Measurements from ENCODE around the gene RGL1. TPM values are rescaled to one million over a fixed set of nuclear protein-coding genes. Genes with fewer than 3 reads are reported as not detected.

The RGL1 gene
- total and polyA plus RNA-seq, 4 donors = 7.0 to 51.6 (median 16.4) TPM

- intact Hi-C loops (cut with DNase I) = no loop called here
- WGBS, 2 donors = 89 to 97% methylated on average over 5 of the region's 5 CpGs
- H3K27ac ChIP-seq (ENCODE audit: low read depth in 1 of 2, low read length in 2 of 2) = no peak overlapping the region
- H3K36me3 ChIP-seq (ENCODE audit: control insufficient read depth in 1 of 2, insufficient read depth in 2 of 2, low read length in 1 of 2) = no peaks in the 10 kb centered on the region
- H3K27me3 ChIP-seq (ENCODE audit: control insufficient read depth in 1 of 2, insufficient read depth in 2 of 2, low read length in 1 of 2) = no peaks in the 10 kb centered on the region
- no peak overlapping the region for H3K4me3 ChIP-seq (ENCODE audit: low read length in 2 of 2)
- no peaks in the 10 kb centered on the region for H3K4me1 ChIP-seq (ENCODE audit: control insufficient read depth in 1 of 2, insufficient read depth in 2 of 2, low read length in 2 of 2)
- H3K9me3 ChIP-seq (ENCODE audit: control insufficient read depth, low read length) = no peaks in the 10 kb centered on the region
- no peak for DNase-seq
- no peak for ATAC-seq (ENCODE audit: low FRiP score)
These were observed 136.1 kb downstream of the RGL1 start for GRCh38 chr1:183941001-183941400.

- no peak for DNase-seq
These were observed 138.2 kb downstream of the RGL1 start for GRCh38 chr1:183942933-183943693.

GRCh38 chr1:183945428-183946319 lies 140.8 kb downstream of the RGL1 start:
- no peak overlapping the region for H3K4me3 ChIP-seq (ENCODE audit: low read length in 2 of 2)
- H3K27ac ChIP-seq (ENCODE audit: low read depth in 1 of 2, low read length in 2 of 2) = no peak overlapping the region
- no peak for ATAC-seq (ENCODE audit: low FRiP score)
- no peaks in the 10 kb centered on the region for H3K36me3 ChIP-seq (ENCODE audit: control insufficient read depth in 1 of 2, insufficient read depth in 2 of 2, low read length in 1 of 2)
- H3K27me3 ChIP-seq (ENCODE audit: control insufficient read depth in 1 of 2, insufficient read depth in 2 of 2, low read length in 1 of 2) = no peaks in the 10 kb centered on the region
- WGBS, 2 donors = 77 to 80% methylated on average over 4 of the region's 4 CpGs
- no peaks in the 10 kb centered on the region for H3K4me1 ChIP-seq (ENCODE audit: control insufficient read depth in 1 of 2, insufficient read depth in 2 of 2, low read length in 2 of 2)
- DNase-seq = no peak
- H3K9me3 ChIP-seq (ENCODE audit: control insufficient read depth, low read length) = no peaks in the 10 kb centered on the region
- intact Hi-C loops (cut with DNase I) = no loop called here

More at GRCh38 chr1:183942933-183943693, 138.2 kb downstream of the RGL1 start:
- no peak for ATAC-seq (ENCODE audit: low FRiP score)
- H3K27me3 ChIP-seq (ENCODE audit: control insufficient read depth in 1 of 2, insufficient read depth in 2 of 2, low read length in 1 of 2) = no peaks in the 10 kb centered on the region
- 51 to 56% methylated on average over 5 of the region's 5 CpGs for WGBS, 2 donors
- no peak overlapping the region for H3K27ac ChIP-seq (ENCODE audit: low read depth in 1 of 2, low read length in 2 of 2)
- no peak overlapping the region for H3K4me3 ChIP-seq (ENCODE audit: low read length in 2 of 2)
- H3K9me3 ChIP-seq (ENCODE audit: control insufficient read depth, low read length) = no peaks in the 10 kb centered on the region
- H3K36me3 ChIP-seq (ENCODE audit: control insufficient read depth in 1 of 2, insufficient read depth in 2 of 2, low read length in 1 of 2) = no peaks in the 10 kb centered on the region
- H3K4me1 ChIP-seq (ENCODE audit: control insufficient read depth in 1 of 2, insufficient read depth in 2 of 2, low read length in 2 of 2) = no peaks in the 10 kb centered on the region
- intact Hi-C loops (cut with DNase I) = no loop called here

- intact Hi-C loops (cut with DNase I) = no loop called here
- Histone ChIP-seq H3K27me3 (ENCODE audit: control insufficient read depth in 1 of 2, insufficient read depth in 2 of 2, low read length in 1 of 2) (no peaks in the 10 kb centered on the region), H3K4me3 (ENCODE audit: low read length in 2 of 2) (no peak overlapping the region), H3K4me1 (ENCODE audit: control insufficient read depth in 1 of 2, insufficient read depth in 2 of 2, low read length in 2 of 2) (no peaks in the 10 kb centered on the region), H3K36me3 (ENCODE audit: control insufficient read depth in 1 of 2, insufficient read depth in 2 of 2, low read length in 1 of 2) (no peaks in the 10 kb centered on the region), H3K9me3 (ENCODE audit: control insufficient read depth, low read length) (peaks cover 1% of the 10 kb centered on the region), H3K27ac (ENCODE audit: low read depth in 1 of 2, low read length in 2 of 2) (no peak overlapping the region)
- DNase-seq (no peak), ATAC-seq (ENCODE audit: low FRiP score) (no peak)
- WGBS, 2 donors = 66 to 68% methylated on average over 1 of the region's 1 CpG
These were observed 141.3 kb downstream of the RGL1 start for GRCh38 chr1:183946320-183946613.

- intact Hi-C loops (cut with DNase I) = no loop called here
- Histone ChIP-seq H3K27me3 (ENCODE audit: control insufficient read depth in 1 of 2, insufficient read depth in 2 of 2, low read length in 1 of 2) (no peaks in the 10 kb centered on the region), H3K4me3 (ENCODE audit: low read length in 2 of 2) (no peak overlapping the region), H3K4me1 (ENCODE audit: control insufficient read depth in 1 of 2, insufficient read depth in 2 of 2, low read length in 2 of 2) (no peaks in the 10 kb centered on the region), H3K9me3 (ENCODE audit: control insufficient read depth, low read length) (peaks cover 1% of the 10 kb centered on the region), H3K36me3 (ENCODE audit: control insufficient read depth in 1 of 2, insufficient read depth in 2 of 2, low read length in 1 of 2) (no peaks in the 10 kb centered on the region), H3K27ac (ENCODE audit: low read depth in 1 of 2, low read length in 2 of 2) (no peak overlapping the region)
- ATAC-seq (ENCODE audit: low FRiP score) (no peak), DNase-seq (no peak)
- 81 to 89% methylated on average over 1 of the region's 1 CpG for WGBS, 2 donors
These were observed 143.1 kb downstream of the RGL1 start for GRCh38 chr1:183947988-183948387.

- Histone ChIP-seq H3K4me3 (ENCODE audit: low read length in 2 of 2) (no peak overlapping the region), H3K4me1 (ENCODE audit: control insufficient read depth in 1 of 2, insufficient read depth in 2 of 2, low read length in 2 of 2) (no peaks in the 10 kb centered on the region), H3K27me3 (ENCODE audit: control insufficient read depth in 1 of 2, insufficient read depth in 2 of 2, low read length in 1 of 2) (no peaks in the 10 kb centered on the region), H3K36me3 (ENCODE audit: control insufficient read depth in 1 of 2, insufficient read depth in 2 of 2, low read length in 1 of 2) (no peaks in the 10 kb centered on the region), H3K27ac (ENCODE audit: low read depth in 1 of 2, low read length in 2 of 2) (no peak overlapping the region), H3K9me3 (ENCODE audit: control insufficient read depth, low read length) (peaks cover 1% of the 10 kb centered on the region)
- 96 to 98% methylated on average over 1 of the region's 1 CpG for WGBS, 2 donors
- ATAC-seq (ENCODE audit: low FRiP score) (no peak), DNase-seq (no peak)
- intact Hi-C loops (cut with DNase I) = no loop called here
These were observed 147.2 kb downstream of the RGL1 start for GRCh38 chr1:183952101-183952500.

GRCh38 chr1:183953031-183953430 lies 148.1 kb downstream of the RGL1 start:
- peaks cover 1% of the 10 kb centered on the region for H3K9me3 ChIP-seq (ENCODE audit: control insufficient read depth, low read length)
- no peaks in the 10 kb centered on the region for H3K36me3 ChIP-seq (ENCODE audit: control insufficient read depth in 1 of 2, insufficient read depth in 2 of 2, low read length in 1 of 2)
- no peaks in the 10 kb centered on the region for H3K4me1 ChIP-seq (ENCODE audit: control insufficient read depth in 1 of 2, insufficient read depth in 2 of 2, low read length in 2 of 2)
- WGBS, 2 donors = 41 to 43% methylated on average over 5 of the region's 5 CpGs
- intact Hi-C loops (cut with DNase I) = no loop called here
- no peak for DNase-seq
- H3K4me3 ChIP-seq (ENCODE audit: low read length in 2 of 2) = no peak overlapping the region
- H3K27ac ChIP-seq (ENCODE audit: low read depth in 1 of 2, low read length in 2 of 2) = no peak overlapping the region
- ATAC-seq (ENCODE audit: low FRiP score) = no peak
- no peaks in the 10 kb centered on the region for H3K27me3 ChIP-seq (ENCODE audit: control insufficient read depth in 1 of 2, insufficient read depth in 2 of 2, low read length in 1 of 2)

- intact Hi-C loops (cut with DNase I) = no loop called here
These were observed 149.6 kb downstream of the RGL1 start for GRCh38 chr1:183954496-183954895.

More at GRCh38 chr1:183954496-183954895, 149.6 kb downstream of the RGL1 start:
- WGBS, 2 donors = 77 to 85% methylated on average over 3 of the region's 3 CpGs
- H3K4me3 ChIP-seq (ENCODE audit: low read length in 2 of 2) = no peak overlapping the region
- DNase-seq (no peak), ATAC-seq (ENCODE audit: low FRiP score) (no peak)
- no peaks in the 10 kb centered on the region for H3K36me3 ChIP-seq (ENCODE audit: control insufficient read depth in 1 of 2, insufficient read depth in 2 of 2, low read length in 1 of 2)
- H3K27ac ChIP-seq (ENCODE audit: low read depth in 1 of 2, low read length in 2 of 2) = no peak overlapping the region
- H3K9me3 ChIP-seq (ENCODE audit: control insufficient read depth, low read length) = peaks cover 1% of the 10 kb centered on the region
- H3K4me1 ChIP-seq (ENCODE audit: control insufficient read depth in 1 of 2, insufficient read depth in 2 of 2, low read length in 2 of 2) = no peaks in the 10 kb centered on the region
- no peaks in the 10 kb centered on the region for H3K27me3 ChIP-seq (ENCODE audit: control insufficient read depth in 1 of 2, insufficient read depth in 2 of 2, low read length in 1 of 2)
